NB4 (cell line): ENCODE measurements around the gene SMIM35.

Source experiments
- CTCF ChIP-seq: IDR thresholded peaks from one replicate; pipeline ENCODE4 v1.5.1; 2012; ENCODE audit warnings: low read depth, low read length
- MAX ChIP-seq: IDR thresholded peaks from 2 replicates; pipeline ENCODE4 v1.6.1; 2011; ENCODE audit warnings: low read depth, low read length
- MYC ChIP-seq: IDR thresholded peaks from 2 replicates; pipeline ENCODE4 v1.6.1; 2011; ENCODE audit warnings: low read depth, low read length
- POLR2A ChIP-seq: IDR thresholded peaks from 2 replicates; pipeline ENCODE4 v1.6.1; 2011; ENCODE audit warnings: mild to moderate bottlenecking; ENCODE audit not compliant: insufficient read length; ENCODE audit errors: extremely low read depth

DNA sequence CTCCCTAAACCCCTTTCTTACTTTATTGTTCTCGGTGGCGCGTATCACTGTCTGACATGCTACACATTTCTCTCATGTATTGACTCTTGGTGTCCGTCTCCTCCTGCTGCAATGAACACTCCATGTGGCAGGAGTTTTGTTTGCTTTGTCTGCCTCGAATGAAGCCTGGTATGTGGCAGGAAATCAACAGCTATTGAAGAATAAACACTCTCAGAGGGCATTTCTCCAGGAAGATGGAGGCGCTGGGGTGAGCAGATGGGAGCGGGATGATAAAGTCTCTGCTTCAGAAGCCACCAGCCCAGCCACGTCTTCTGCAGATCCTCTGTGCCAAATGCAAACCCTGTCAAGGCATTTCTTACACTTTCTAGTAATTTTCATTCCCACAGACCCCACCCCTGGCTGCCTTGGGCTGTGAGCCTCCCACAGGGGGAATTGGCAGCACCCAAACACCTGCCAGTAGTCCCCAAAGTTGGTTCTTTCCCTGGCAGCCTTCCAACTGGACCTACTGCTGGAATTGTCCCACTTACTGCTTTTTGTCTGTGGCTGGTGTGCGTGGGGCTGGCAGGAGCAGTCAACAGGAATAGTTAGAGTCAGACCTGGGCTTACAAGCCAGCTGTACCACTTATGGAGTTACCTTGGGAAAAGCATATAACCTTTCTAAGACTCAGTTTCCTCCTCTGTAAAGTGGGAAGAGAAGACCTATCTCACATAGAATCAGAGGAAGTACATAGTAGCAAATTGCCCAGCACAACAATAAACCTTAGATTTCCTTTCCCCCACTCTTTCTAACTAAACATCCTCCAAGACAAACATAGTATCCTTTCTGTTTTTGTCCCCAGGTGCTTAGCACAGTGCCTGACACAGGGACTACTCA, 113.9 kb downstream of the SMIM35 start:
- TF ChIP-seq CTCF (no peak), MAX (no peak), POLR2A (no peak), MYC (no peak)
